ENCODE measurements around the gene CLDN2.

CLDN2 gene

GRCh38 chrX:106931831-106932491, 11.8 kb downstream of the CLDN2 start:
- Histone ChIP-seq H3K79me2 (ENCODE audit: insufficient read depth, low read length) (no peaks in the 10 kb centered on the region), H3F3A (ENCODE audit: insufficient read depth) (no peaks in the 10 kb centered on the region), H4K20me1 (ENCODE audit: low read depth, low read length) (no peaks in the 10 kb centered on the region), H2AFZ (ENCODE audit: low read depth, low read length, severe bottlenecking) (no peak overlapping the region), H3K9me2 (replicated peaks; ENCODE audit: insufficient read depth, low read length) (no peaks in the 10 kb centered on the region), H3K9ac (ENCODE audit: low read length) (no peak overlapping the region), H3K4me3 (ENCODE audit: insufficient read depth, low read length, poor library complexity, severe bottlenecking) (no peak overlapping the region), H3K9me3 (ENCODE audit: insufficient read depth, low read length) (no peaks in the 10 kb centered on the region), H3K27ac (ENCODE audit: low read depth, low read length) (no peak overlapping the region), H3K27me3 (ENCODE audit: low read length) (no peaks in the 10 kb centered on the region), H3K4me2 (ENCODE audit: low read depth, low read length, poor library complexity, severe bottlenecking) (no peak overlapping the region), H3K36me3 (ENCODE audit: low read length) (no peaks in the 10 kb centered on the region)
- no peak for TF ChIP-seq CTCF (IDR thresholded peaks at IDR 0.05; ENCODE audit: insufficient read depth, low read length, poor library complexity, severe bottlenecking)
- TF ChIP-seq EZH2phosphoT487 (conservative IDR thresholded peaks at IDR 0.05; ENCODE audit: low read length), result no peak

- Histone ChIP-seq H2AFZ (ENCODE audit: low read depth, low read length, severe bottlenecking) (no peak overlapping the region), H3K4me2 (ENCODE audit: low read depth, low read length, poor library complexity, severe bottlenecking) (no peak overlapping the region), H3K27ac (ENCODE audit: low read depth, low read length) (no peak overlapping the region), H3K9ac (ENCODE audit: low read length) (no peak overlapping the region), H3K27me3 (ENCODE audit: low read length) (no peaks in the 10 kb centered on the region), H4K20me1 (ENCODE audit: low read depth, low read length) (no peaks in the 10 kb centered on the region), H3K4me3 (ENCODE audit: insufficient read depth, low read length, poor library complexity, severe bottlenecking) (no peak overlapping the region), H3K9me2 (replicated peaks; ENCODE audit: insufficient read depth, low read length) (no peaks in the 10 kb centered on the region), H3K79me2 (ENCODE audit: insufficient read depth, low read length) (no peaks in the 10 kb centered on the region), H3K36me3 (ENCODE audit: low read length) (no peaks in the 10 kb centered on the region), H3F3A (ENCODE audit: insufficient read depth) (no peaks in the 10 kb centered on the region), H3K9me3 (ENCODE audit: insufficient read depth, low read length) (no peaks in the 10 kb centered on the region)
- TF ChIP-seq EZH2phosphoT487 (conservative IDR thresholded peaks at IDR 0.05; ENCODE audit: low read length) (no peak), CTCF (IDR thresholded peaks at IDR 0.05; ENCODE audit: insufficient read depth, low read length, poor library complexity, severe bottlenecking) (no peak)
Observed at GRCh38 chrX:106932492-106932923, 12.3 kb downstream of the CLDN2 start.

GRCh38 chrX:106932960-106933537, 12.8 kb downstream of the CLDN2 start:
- Histone ChIP-seq H3K9ac (ENCODE audit: low read length) (no peak overlapping the region), H4K20me1 (ENCODE audit: low read depth, low read length) (no peaks in the 10 kb centered on the region), H3K4me2 (ENCODE audit: low read depth, low read length, poor library complexity, severe bottlenecking) (no peak overlapping the region), H3K9me3 (ENCODE audit: insufficient read depth, low read length) (no peaks in the 10 kb centered on the region), H3K9me2 (replicated peaks; ENCODE audit: insufficient read depth, low read length) (no peaks in the 10 kb centered on the region), H3F3A (ENCODE audit: insufficient read depth) (no peaks in the 10 kb centered on the region), H3K79me2 (ENCODE audit: insufficient read depth, low read length) (no peaks in the 10 kb centered on the region), H2AFZ (ENCODE audit: low read depth, low read length, severe bottlenecking) (no peak overlapping the region), H3K4me3 (ENCODE audit: insufficient read depth, low read length, poor library complexity, severe bottlenecking) (no peak overlapping the region), H3K27me3 (ENCODE audit: low read length) (no peaks in the 10 kb centered on the region), H3K27ac (ENCODE audit: low read depth, low read length) (no peak overlapping the region), H3K36me3 (ENCODE audit: low read length) (no peaks in the 10 kb centered on the region)
- TF ChIP-seq CTCF (IDR thresholded peaks at IDR 0.05; ENCODE audit: insufficient read depth, low read length, poor library complexity, severe bottlenecking), result no peak
- TF ChIP-seq EZH2phosphoT487 (conservative IDR thresholded peaks at IDR 0.05; ENCODE audit: low read length), result no peak
